OCI-LY1 (cell line): ENCODE measurements around the gene PTCD1.

Experiments
- CTCF ChIP-seq: fragments of 200-600 bp; sonication (generic), shearing (Covaris generic); IDR thresholded peaks from 2 replicates; pipeline ENCODE4 v1.5.1; 2017; ENCODE audit warnings: mild to moderate bottlenecking, antibody characterized with exemption, low read length, moderate library complexity, mixed read lengths
- EZH2 ChIP-seq: fragments of 200-600 bp; sonication (generic), shearing (Covaris generic); IDR thresholded peaks from 2 replicates; pipeline ENCODE4 v1.8.0; 2017; ENCODE audit warnings: borderline replicate concordance, mixed run types, mild to moderate bottlenecking, antibody characterized with exemption, low read length, moderate library complexity, mixed read lengths

GRCh38 chr7:99381664-99382075, 56.9 kb downstream of the PTCD1 start:
- TF ChIP-seq CTCF = no peak
- no peak for TF ChIP-seq EZH2
